SJSA1 (cell line): Measurements from ENCODE around the gene TIPIN. TPM values are rescaled to one million over a fixed set of nuclear protein-coding genes. Genes with fewer than 3 reads are reported as not detected.
"Not testable (repeated sequence)": the region's sequence is repeated elsewhere in the genome, so short reads cannot be mapped to it uniquely, and the experiment has no call there.

Experiments
- DNase-seq, 2 experiments: peaks; one replicate each; pipeline ENCODE4 v3.0.0-alpha.2; 2015 to 2020; ENCODE audit warnings: low spot score in 2 of 2, low read depth in 1 of 2
- H3K27ac ChIP-seq: fragments of 250-450 bp; sonication (Bioruptor Pico); 2 replicates; pipeline ENCODE4 v1.5.1; 2020; ENCODE audit warnings: mild to moderate bottlenecking, moderate library complexity
- H3K27me3 ChIP-seq: fragments of 250-450 bp; sonication (Bioruptor Pico); replicated peaks from 2 replicates; pipeline ENCODE4 v1.5.1; 2020; ENCODE audit warnings: mild to moderate bottlenecking, moderate library complexity
- H3K36me3 ChIP-seq: fragments of 250-450 bp; sonication (Bioruptor Pico); 2 replicates; pipeline ENCODE4 v1.5.1; 2020; ENCODE audit warnings: mild to moderate bottlenecking
- H3K4me1 ChIP-seq: fragments of 250-450 bp; sonication (Bioruptor Pico); replicated peaks from 2 replicates; pipeline ENCODE4 v1.6.1; 2021; ENCODE audit warnings: mild to moderate bottlenecking
- H3K4me3 ChIP-seq: fragments of 250-450 bp; sonication (Bioruptor Pico); 2 replicates; pipeline ENCODE4 v1.5.1; 2020; ENCODE audit warnings: mild to moderate bottlenecking
- H3K9me3 ChIP-seq: fragments of 250-450 bp; sonication (Bioruptor Pico); replicated peaks from 2 replicates; pipeline ENCODE4 v1.5.1; 2020; ENCODE audit warnings: mild to moderate bottlenecking
- total RNA-seq: library from RNA; depleted of rRNA; stranded (reverse); fragments of >200 nt; shearing (Covaris generic); gene quantifications from 2 replicates; pipeline ENCODE4 v1.2.3, GENCODE V29; 2014; rRNA removed

TIPIN gene
- 32.2 and 47.7 TPM in 2 replicates for total RNA-seq

GRCh38 chr15:66356359-66357236, at the start of gene TIPIN:
TSS of gene TIPIN (minus strand) at chr15:66356685. CDS start at chr15:66352947, 3,738 bp downstream.
- Histone ChIP-seq H3K27me3 (no peaks in the 10 kb centered on the region), H3K27ac (peak within 1 kb of the TSS; percentile 72), H3K4me3 (peak within 1 kb of the TSS; percentile 64), H3K4me1 (peaks cover 4% of the 10 kb centered on the region; the same call in 1 of the 2 replicates), H3K9me3 (no peaks in the 10 kb centered on the region; the same call in 1 of the 2 replicates), H3K36me3 (peaks cover 24% of the 10 kb centered on the region)
- DNase-seq = peak; percentile 95 to 97

- peaks cover 16% of the 10 kb centered on the region for H3K4me1 ChIP-seq
- no peak overlapping the region for H3K27ac ChIP-seq
- no peak for DNase-seq
- no peak overlapping the region for H3K4me3 ChIP-seq
- H3K27me3 ChIP-seq = no peaks in the 10 kb centered on the region
- peaks cover 5% of the 10 kb centered on the region; the same call in 1 of the 2 replicates for H3K36me3 ChIP-seq
- H3K9me3 ChIP-seq = no peaks in the 10 kb centered on the region
Observed at GRCh38 chr15:66405615-66406014, 49.1 kb upstream of the TIPIN start.

GRCh38 chr15:66405007-66405406, 48.5 kb upstream of the TIPIN start:
- no peak for DNase-seq
- no peaks in the 10 kb centered on the region; the same call in 1 of the 2 replicates for H3K9me3 ChIP-seq
- peaks cover 5% of the 10 kb centered on the region; the same call in 1 of the 2 replicates for H3K36me3 ChIP-seq
- H3K27ac ChIP-seq = no peak overlapping the region
- H3K4me3 ChIP-seq = no peak overlapping the region
- peaks cover 16% of the 10 kb centered on the region for H3K4me1 ChIP-seq
- no peaks in the 10 kb centered on the region for H3K27me3 ChIP-seq

GRCh38 chr15:66404532-66404931, 48.0 kb upstream of the TIPIN start:
- H3K4me3 ChIP-seq = no peak overlapping the region
- no peaks in the 10 kb centered on the region; the same call in 1 of the 2 replicates for H3K9me3 ChIP-seq
- H3K36me3 ChIP-seq = peaks cover 5% of the 10 kb centered on the region; the same call in 1 of the 2 replicates
- H3K27ac ChIP-seq = no peak overlapping the region
- H3K4me1 ChIP-seq = peaks cover 16% of the 10 kb centered on the region
- no peaks in the 10 kb centered on the region for H3K27me3 ChIP-seq
- DNase-seq = no peak

GRCh38 chr15:66404122-66404521, 47.6 kb upstream of the TIPIN start:
- DNase-seq = no peak
- H3K4me1 ChIP-seq = peaks cover 16% of the 10 kb centered on the region
- H3K4me3 ChIP-seq = no peak overlapping the region
- no peaks in the 10 kb centered on the region for H3K27me3 ChIP-seq
- H3K36me3 ChIP-seq = peaks cover 7% of the 10 kb centered on the region; the same call in 1 of the 2 replicates
- no peaks in the 10 kb centered on the region; the same call in 1 of the 2 replicates for H3K9me3 ChIP-seq
- no peak overlapping the region for H3K27ac ChIP-seq

GRCh38 chr15:66403323-66403722, 46.8 kb upstream of the TIPIN start:
- no peaks in the 10 kb centered on the region; the same call in 1 of the 2 replicates for H3K9me3 ChIP-seq
- H3K36me3 ChIP-seq = peaks cover 7% of the 10 kb centered on the region; the same call in 1 of the 2 replicates
- peaks cover 16% of the 10 kb centered on the region for H3K4me1 ChIP-seq
- no peak for DNase-seq
- H3K27me3 ChIP-seq = no peaks in the 10 kb centered on the region
- no peak overlapping the region for H3K27ac ChIP-seq
- no peak overlapping the region for H3K4me3 ChIP-seq

GRCh38 chr15:66402761-66403284, 46.3 kb upstream of the TIPIN start:
- Histone ChIP-seq H3K9me3 (no peaks in the 10 kb centered on the region; the same call in 1 of the 2 replicates), H3K36me3 (peaks cover 7% of the 10 kb centered on the region; the same call in 1 of the 2 replicates), H3K4me3 (no peak overlapping the region), H3K27me3 (no peaks in the 10 kb centered on the region), H3K4me1 (peaks cover 16% of the 10 kb centered on the region), H3K27ac (no peak overlapping the region)
- no peak for DNase-seq

GRCh38 chr15:66401130-66402021, 44.9 kb upstream of the TIPIN start:
- no peak overlapping the region for H3K4me3 ChIP-seq
- no peaks in the 10 kb centered on the region for H3K27me3 ChIP-seq
- no peak overlapping the region for H3K27ac ChIP-seq
- H3K9me3 ChIP-seq = no peaks in the 10 kb centered on the region; the same call in 1 of the 2 replicates
- no peak for DNase-seq
- H3K4me1 ChIP-seq = peaks cover 16% of the 10 kb centered on the region
- H3K36me3 ChIP-seq = peaks cover 10% of the 10 kb centered on the region

GRCh38 chr15:66400351-66400774, 43.9 kb upstream of the TIPIN start:
- Histone ChIP-seq H3K27ac (no peak overlapping the region), H3K4me3 (no peak overlapping the region), H3K9me3 (no peaks in the 10 kb centered on the region; the same call in 1 of the 2 replicates), H3K36me3 (peaks cover 12% of the 10 kb centered on the region), H3K4me1 (peaks cover 16% of the 10 kb centered on the region), H3K27me3 (no peaks in the 10 kb centered on the region)
- no peak for DNase-seq

GRCh38 chr15:66399276-66399675, 42.8 kb upstream of the TIPIN start:
- Histone ChIP-seq H3K27ac (no peak overlapping the region), H3K9me3 (no peaks in the 10 kb centered on the region; the same call in 1 of the 2 replicates), H3K36me3 (peaks cover 12% of the 10 kb centered on the region), H3K4me3 (no peak overlapping the region), H3K27me3 (no peaks in the 10 kb centered on the region), H3K4me1 (peaks cover 16% of the 10 kb centered on the region)
- DNase-seq = no peak

- DNase-seq = no peak
- no peaks in the 10 kb centered on the region for H3K27me3 ChIP-seq
- peaks cover 33% of the 10 kb centered on the region for H3K36me3 ChIP-seq
- H3K4me1 ChIP-seq = 0 out of 2 replicates have a peak, but pooled peaks cover 2% of the 10 kb centered on the region
- no peaks in the 10 kb centered on the region for H3K9me3 ChIP-seq
- H3K4me3 ChIP-seq = no peak overlapping the region
- H3K27ac ChIP-seq = no peak overlapping the region
Observed at GRCh38 chr15:66394915-66395314, 38.4 kb upstream of the TIPIN start.

GRCh38 chr15:66394472-66394871, 38.0 kb upstream of the TIPIN start:
- H3K4me1 ChIP-seq = 0 out of 2 replicates have a peak, but pooled peaks cover 4% of the 10 kb centered on the region
- no peaks in the 10 kb centered on the region for H3K27me3 ChIP-seq
- H3K36me3 ChIP-seq = peaks cover 35% of the 10 kb centered on the region

GRCh38 chr15:66393037-66393436, 36.6 kb upstream of the TIPIN start:
- not testable (repeated sequence) for H3K4me3 ChIP-seq, H3K4me1 ChIP-seq, H3K27ac ChIP-seq, H3K9me3 ChIP-seq, DNase-seq, H3K27me3 ChIP-seq
- peaks cover 34% of the 10 kb centered on the region for H3K36me3 ChIP-seq

More at GRCh38 chr15:66394472-66394871, 38.0 kb upstream of the TIPIN start:
- Histone ChIP-seq H3K27ac (no peak overlapping the region), H3K9me3 (no peaks in the 10 kb centered on the region), H3K4me3 (no peak overlapping the region)
- DNase-seq = no peak
